RWPE1 (cell line): Measurements from ENCODE around the gene CREB3L2.

Experiments
- CTCF ChIA-PET: fragments of 350-600 bp; sonication (Branson Sonifier 250); formaldehyde crosslinking; extraction: SDS; loops from one replicate; lab custom pipeline; 2021; lab: Yijun Ruan, JAX
- POLR2A ChIA-PET: fragments of 400-600 bp; formaldehyde crosslinking; extraction: SDS; loops from one replicate; lab custom pipeline; 2020; ENCODE audit warnings: antibody characterized with exemption; ENCODE audit not compliant: low non-redundant PET; lab: Yijun Ruan, JAX
- DNase-seq: peaks from one replicate; pipeline ENCODE4 v3.0.0; 2012; ENCODE audit warnings: low spot score
- H3K27ac ChIP-seq: fragments of 450-650 bp; 2 replicates; pipeline ENCODE4 v1.5.1; 2017
- CTCF ChIP-seq: fragments of 450-650 bp; conservative IDR thresholded peaks from 2 replicates; pipeline ENCODE4 v1.5.1; 2017; ENCODE audit warnings: low read depth, mild to moderate bottlenecking

The CREB3L2 gene

GRCh38 chr7:138025215-138026186 is 23.6 kb upstream of the CREB3L2 start:
- CTCF ChIA-PET, result interaction anchor here (0.7 kb wide), 1 partner anchor 17 kb away, joined by 3 read pairs; no protein-coding TSS in a partner anchor
- no peak for DNase-seq
- no peak overlapping the region for H3K27ac ChIP-seq
- TF ChIP-seq CTCF, result no peak
- POLR2A ChIA-PET, result no interaction called here

- ChIA-PET CTCF (interaction anchor here (0.7 kb wide), 1 partner anchor 17 kb away, joined by 3 read pairs; no protein-coding TSS in a partner anchor), POLR2A (no interaction called here)
- H3K27ac ChIP-seq, result no peak overlapping the region
- no peak for DNase-seq
- no peak for TF ChIP-seq CTCF
Measured at GRCh38 chr7:138024765-138025164, 22.9 kb upstream of the CREB3L2 start.

GRCh38 chr7:138024343-138024691 is 22.4 kb upstream of the CREB3L2 start:
- DNase-seq, result no peak
- CTCF ChIA-PET, result no interaction called here
- no peak overlapping the region for H3K27ac ChIP-seq
- TF ChIP-seq CTCF, result no peak
- POLR2A ChIA-PET, result no interaction called here

GRCh38 chr7:138023618-138024342 is 21.9 kb upstream of the CREB3L2 start:
- ChIA-PET POLR2A (no interaction called here), CTCF (no interaction called here)
- DNase-seq, result no peak
- H3K27ac ChIP-seq, result no peak overlapping the region
- no peak for TF ChIP-seq CTCF

GRCh38 chr7:138021889-138022288 is 20.0 kb upstream of the CREB3L2 start:
- H3K27ac ChIP-seq, result no peak overlapping the region
- ChIA-PET POLR2A (no interaction called here), CTCF (no interaction called here)
- DNase-seq, result no peak
- no peak for TF ChIP-seq CTCF

- H3K27ac ChIP-seq, result no peak overlapping the region
- ChIA-PET CTCF (interaction anchor here (1.0 kb wide), 1 partner anchor 11 kb away, joined by 5 read pairs; no protein-coding TSS in a partner anchor), POLR2A (no interaction called here)
- TF ChIP-seq CTCF, result no peak
- no peak for DNase-seq
Measured at GRCh38 chr7:138017992-138018391, 16.1 kb upstream of the CREB3L2 start.
